ENCODE measurements around the gene GOSR2. TPM values are rescaled to one million over a fixed set of nuclear protein-coding genes. Genes with fewer than 3 reads are reported as not detected.
"Not testable (repeated sequence)": the region's sequence is repeated elsewhere in the genome, so short reads cannot be mapped to it uniquely, and the experiment has no call there.

Gene GOSR2
- total and polyA plus RNA-seq, 2 donors from 2014 or later: 61.4 to 68.2 TPM

- DNase-seq (no peak), FAIRE-seq (no peak)
- H3K27me3 ChIP-seq (ENCODE audit: control insufficient read depth, insufficient read depth, low read length): no peaks in the 10 kb centered on the region
- no peaks in the 10 kb centered on the region for H3K4me1 ChIP-seq (ENCODE audit: control insufficient read depth in 2 of 3, insufficient read depth in 2 of 3, low read depth in 1 of 3, low read length in 3 of 3)
- H3K4me3 ChIP-seq (ENCODE audit: low read length in 3 of 3): no peak overlapping the region
- H3K27ac ChIP-seq (ENCODE audit: low read depth in 2 of 2, low read length in 2 of 2): no peak overlapping the region
- no peak overlapping the region for H3K9ac ChIP-seq (ENCODE audit: low read length in 3 of 3)
- intact Hi-C loops (cut with DNase I): no loop called here
- H3K9me3 ChIP-seq (ENCODE audit: control insufficient read depth in 2 of 3, insufficient read depth in 1 of 3, low read length in 3 of 3): no peaks in the 10 kb centered on the region
- no peak for TF ChIP-seq CTCF (IDR thresholded peaks at IDR 0.05; ENCODE audit: borderline replicate concordance, extremely low read depth, insufficient read depth)
- no peaks in the 10 kb centered on the region for H3K36me3 ChIP-seq (ENCODE audit: control insufficient read depth in 2 of 3, insufficient read depth in 3 of 3, low read length in 3 of 3)
Observed at GRCh38 chr17:46952115-46952514, 29.2 kb downstream of the GOSR2 start.

GRCh38 chr17:46953191-46953590 is 30.2 kb downstream of the GOSR2 start:
- H3K36me3 ChIP-seq (ENCODE audit: control insufficient read depth in 2 of 3, insufficient read depth in 3 of 3, low read length in 3 of 3); H3K4me3 ChIP-seq (ENCODE audit: low read length in 3 of 3); H3K27ac ChIP-seq (ENCODE audit: low read depth in 2 of 2, low read length in 2 of 2); H3K27me3 ChIP-seq (ENCODE audit: control insufficient read depth, insufficient read depth, low read length); DNase-seq; H3K4me1 ChIP-seq (ENCODE audit: control insufficient read depth in 2 of 3, insufficient read depth in 2 of 3, low read depth in 1 of 3, low read length in 3 of 3); H3K9me3 ChIP-seq (ENCODE audit: control insufficient read depth in 2 of 3, insufficient read depth in 1 of 3, low read length in 3 of 3); intact Hi-C loops (cut with DNase I); FAIRE-seq; H3K9ac ChIP-seq (ENCODE audit: low read length in 3 of 3): not testable (repeated sequence)

DNA sequence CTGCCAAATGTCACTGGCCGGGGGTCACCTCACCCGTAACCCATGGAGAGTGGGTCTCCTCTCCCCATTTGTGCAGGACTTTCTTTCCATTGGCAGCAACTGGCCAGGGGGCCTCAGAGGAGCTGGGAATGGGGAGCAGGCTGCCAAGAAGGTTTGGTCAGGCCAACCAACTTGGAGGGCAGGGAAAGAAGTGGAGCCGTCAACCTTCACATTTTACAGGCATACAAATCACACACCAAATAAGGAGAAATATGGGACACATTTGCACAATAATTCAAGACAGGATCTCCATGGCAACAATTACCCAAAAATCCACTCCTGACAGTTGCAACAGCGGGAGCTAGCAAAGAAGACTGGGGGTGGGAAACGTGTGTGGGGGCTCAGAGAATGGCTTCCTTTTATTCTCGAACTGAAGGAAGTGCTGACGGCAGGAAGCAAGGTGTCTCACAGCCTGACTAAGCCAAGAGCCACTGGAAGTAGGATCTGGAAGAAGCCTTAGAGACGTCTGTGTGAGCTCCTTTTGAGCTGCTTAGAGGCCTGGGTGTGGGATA is 35.2 kb downstream of the GOSR2 start:
- H3K36me3 ChIP-seq (ENCODE audit: control insufficient read depth in 2 of 3, insufficient read depth in 3 of 3, low read length in 3 of 3): no peaks in the 10 kb centered on the region
- no peak overlapping the region for H3K4me3 ChIP-seq (ENCODE audit: low read length in 3 of 3)
- H3K27me3 ChIP-seq (ENCODE audit: control insufficient read depth, insufficient read depth, low read length): no peaks in the 10 kb centered on the region
- TF ChIP-seq CTCF (IDR thresholded peaks at IDR 0.05; ENCODE audit: borderline replicate concordance, extremely low read depth, insufficient read depth): no peak
- H3K9me3 ChIP-seq (ENCODE audit: control insufficient read depth in 2 of 3, insufficient read depth in 1 of 3, low read length in 3 of 3): no peaks in the 10 kb centered on the region
- H3K4me1 ChIP-seq (ENCODE audit: control insufficient read depth in 2 of 3, insufficient read depth in 2 of 3, low read depth in 1 of 3, low read length in 3 of 3): no peaks in the 10 kb centered on the region
- H3K9ac ChIP-seq (ENCODE audit: low read length in 3 of 3): no peak overlapping the region
- FAIRE-seq (no peak), DNase-seq (no peak)
- no peak overlapping the region for H3K27ac ChIP-seq (ENCODE audit: low read depth in 2 of 2, low read length in 2 of 2)
- intact Hi-C loops (cut with DNase I): no loop called here

GRCh38 chr17:46960152-46960551 is 37.2 kb downstream of the GOSR2 start:
- no peak overlapping the region for H3K4me3 ChIP-seq (ENCODE audit: low read length in 3 of 3)
- H3K27ac ChIP-seq (ENCODE audit: low read depth in 2 of 2, low read length in 2 of 2): no peak overlapping the region
- no peaks in the 10 kb centered on the region for H3K9me3 ChIP-seq (ENCODE audit: control insufficient read depth in 2 of 3, insufficient read depth in 1 of 3, low read length in 3 of 3)
- DNase-seq: no peak
- H3K27me3 ChIP-seq (ENCODE audit: control insufficient read depth, insufficient read depth, low read length): no peaks in the 10 kb centered on the region
- intact Hi-C loops (cut with DNase I): no loop called here
- TF ChIP-seq CTCF (IDR thresholded peaks at IDR 0.05; ENCODE audit: borderline replicate concordance, extremely low read depth, insufficient read depth): no peak
- H3K9ac ChIP-seq (ENCODE audit: low read length in 3 of 3): no peak overlapping the region
- no peaks in the 10 kb centered on the region for H3K36me3 ChIP-seq (ENCODE audit: control insufficient read depth in 2 of 3, insufficient read depth in 3 of 3, low read length in 3 of 3)
- no peaks in the 10 kb centered on the region for H3K4me1 ChIP-seq (ENCODE audit: control insufficient read depth in 2 of 3, insufficient read depth in 2 of 3, low read depth in 1 of 3, low read length in 3 of 3)
- FAIRE-seq: no peak

Data from kidney (tissue), 14 donors.